Body of pancreas (tissue), 4 donors: ENCODE results near the gene PLCB1. TPM values are rescaled to one million over a fixed set of nuclear protein-coding genes. Genes with fewer than 3 reads are reported as not detected.

Source experiments
- ATAC-seq: fragments of 150-250 bp; one replicate; pipeline ENCODE4 v1.9.1; 2016
- DNase-seq, 4 donors: peaks; one replicate each; pipeline ENCODE4 v3.0.0-alpha.2; 2019
- H3K27ac ChIP-seq, 4 donors: fragments of 200-600 bp; sonication (generic); 1 replicate in 3 of 4; 2 replicates in 1 of 4; pipeline versions ENCODE4 v1.5.1 to v1.6.1; 2016 to 2019; ENCODE audit warnings: mild to moderate bottlenecking in 1 of 4, mixed read lengths in 1 of 4, moderate library complexity in 1 of 4
- H3K27me3 ChIP-seq, 2 donors: fragments of 200-600 bp; sonication (generic); one replicate each; pipeline ENCODE4 v1.6.0; 2016; ENCODE audit warnings: mild to moderate bottlenecking in 1 of 2
- H3K36me3 ChIP-seq, 2 donors: fragments of 200-600 bp; sonication (generic); replicated peaks in 1 of 2; 2 replicates each; pipeline ENCODE4 v1.5.1; 2016; ENCODE audit warnings: low read depth in 2 of 2; ENCODE audit not compliant: insufficient read depth in 1 of 2
- H3K4me1 ChIP-seq: fragments of 200-600 bp; sonication (generic); one replicate; pipeline ENCODE4 v1.6.0; 2016
- H3K4me3 ChIP-seq, 2 donors: fragments of 200-600 bp; sonication (generic); 1 replicate in 1 of 2; 2 replicates in 1 of 2; pipeline ENCODE4 v1.5.1; 2016 to 2019
- H3K9me3 ChIP-seq, 3 donors: fragments of 200-600 bp; sonication (generic); 1 replicate in 2 of 3; 2 replicates in 1 of 3; pipeline ENCODE4 v1.5.1; 2016
- POLR2A ChIP-seq, 3 donors: fragments of 450-650 bp; IDR thresholded peaks; one replicate each; pipeline ENCODE4 v1.6.1; 2016; ENCODE audit warnings: antibody characterized with exemption in 3 of 3, mild to moderate bottlenecking in 2 of 3
- WGBS, 2 donors: methylation state at CpG; one replicate each; pipeline ENCODE4 v1.1.5; 2017; 5-methylcytosine and 5-hydroxymethylcytosine counted together
- intact Hi-C: fragments of 100-400 bp; cut with DNase I; formaldehyde crosslinking; loops from one replicate; pipeline ENCODE4 v1.15.1; 2023
- total RNA-seq, 2 donors: library from RNA; depleted of rRNA; stranded (reverse); fragments of >200 nt; gene quantifications; one replicate each; pipeline ENCODE4 v1.1.0, GENCODE V29; 2016
- TF ChIP-seq, protein P1 (sequence below), 7 experiments: fragments of 450-650 bp in 4 of 7; fragments of 200-600 bp in 3 of 7; sonication (generic) in 3 of 7; IDR thresholded peaks; one replicate each; pipeline ENCODE4 v1.5.1; 2016 to 2019; ENCODE audit warnings: antibody characterized with exemption in 7 of 7

Gene PLCB1
- total RNA-seq, 2 donors from 2014 or later = 32.9 to 46.1 TPM

DNA sequence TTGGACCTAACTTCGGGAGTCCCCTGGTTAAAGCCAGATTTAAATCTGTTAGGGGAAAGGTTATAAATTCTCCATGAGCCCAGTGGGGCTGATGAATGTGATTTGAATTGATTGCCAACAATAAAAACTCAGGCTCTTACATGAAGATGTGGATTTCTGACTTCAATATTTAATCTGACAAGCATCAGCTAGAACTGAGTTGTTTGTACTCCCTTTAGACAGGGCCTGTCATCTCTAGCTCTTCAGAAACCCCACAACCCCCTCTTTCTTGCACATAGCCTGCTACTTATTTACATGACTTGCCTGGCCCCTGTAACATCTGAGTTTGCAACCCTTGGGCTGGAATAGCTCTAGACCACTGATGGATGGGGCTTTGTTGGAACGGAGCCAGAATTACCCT, 745.2 kb downstream of the PLCB1 start:
- 72 to 89% methylated on average over 2 of the region's 2 CpGs for WGBS, 2 donors
- Histone ChIP-seq H3K36me3 (no peaks in the 10 kb centered on the region), H3K9me3 (no peaks in the 10 kb centered on the region), H3K27ac (no peak overlapping the region), H3K27me3 (no peaks in the 10 kb centered on the region), H3K4me1 (no peaks in the 10 kb centered on the region), H3K4me3 (no peak overlapping the region)
- intact Hi-C loops = no loop called here
- no peak for ATAC-seq
- TF ChIP-seq, protein P1, sequence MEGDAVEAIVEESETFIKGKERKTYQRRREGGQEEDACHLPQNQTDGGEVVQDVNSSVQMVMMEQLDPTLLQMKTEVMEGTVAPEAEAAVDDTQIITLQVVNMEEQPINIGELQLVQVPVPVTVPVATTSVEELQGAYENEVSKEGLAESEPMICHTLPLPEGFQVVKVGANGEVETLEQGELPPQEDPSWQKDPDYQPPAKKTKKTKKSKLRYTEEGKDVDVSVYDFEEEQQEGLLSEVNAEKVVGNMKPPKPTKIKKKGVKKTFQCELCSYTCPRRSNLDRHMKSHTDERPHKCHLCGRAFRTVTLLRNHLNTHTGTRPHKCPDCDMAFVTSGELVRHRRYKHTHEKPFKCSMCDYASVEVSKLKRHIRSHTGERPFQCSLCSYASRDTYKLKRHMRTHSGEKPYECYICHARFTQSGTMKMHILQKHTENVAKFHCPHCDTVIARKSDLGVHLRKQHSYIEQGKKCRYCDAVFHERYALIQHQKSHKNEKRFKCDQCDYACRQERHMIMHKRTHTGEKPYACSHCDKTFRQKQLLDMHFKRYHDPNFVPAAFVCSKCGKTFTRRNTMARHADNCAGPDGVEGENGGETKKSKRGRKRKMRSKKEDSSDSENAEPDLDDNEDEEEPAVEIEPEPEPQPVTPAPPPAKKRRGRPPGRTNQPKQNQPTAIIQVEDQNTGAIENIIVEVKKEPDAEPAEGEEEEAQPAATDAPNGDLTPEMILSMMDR (IDR thresholded peaks at IDR 0.05) = no peak
- no peak for TF ChIP-seq POLR2A (IDR thresholded peaks at IDR 0.05)
- no peak for DNase-seq

DNA sequence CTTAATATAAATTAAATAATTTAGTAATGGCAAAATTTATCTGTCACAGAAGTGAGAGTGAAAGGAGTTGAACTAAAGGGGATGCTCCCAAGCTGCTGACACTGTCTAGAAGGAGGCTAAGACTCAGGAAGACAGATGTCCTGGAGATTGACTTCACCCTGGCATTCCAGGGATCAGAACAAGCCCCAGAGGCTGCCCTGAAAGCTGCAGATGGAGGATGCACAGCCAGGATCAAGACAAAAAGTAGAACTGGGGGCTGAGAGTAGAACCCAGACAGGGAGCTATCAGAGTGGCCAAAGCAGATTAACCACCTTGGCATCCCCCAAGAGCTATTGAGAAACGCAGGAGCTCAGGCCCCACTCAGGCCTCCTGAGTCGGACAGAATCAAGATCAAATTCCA, 747.6 kb downstream of the PLCB1 start:
- DNase-seq = no peak
- intact Hi-C loops = no loop called here
- no peak for ATAC-seq
- Histone ChIP-seq H3K27me3 (no peaks in the 10 kb centered on the region), H3K36me3 (no peaks in the 10 kb centered on the region), H3K4me3 (no peak overlapping the region), H3K4me1 (no peaks in the 10 kb centered on the region), H3K27ac (no peak overlapping the region), H3K9me3 (no peaks in the 10 kb centered on the region)
- TF ChIP-seq, protein P1 (IDR thresholded peaks at IDR 0.05) = no peak
- no peak for TF ChIP-seq POLR2A (IDR thresholded peaks at IDR 0.05)
- 90 to 91% methylated on average over 2 of the region's 2 CpGs for WGBS, 2 donors

DNA sequence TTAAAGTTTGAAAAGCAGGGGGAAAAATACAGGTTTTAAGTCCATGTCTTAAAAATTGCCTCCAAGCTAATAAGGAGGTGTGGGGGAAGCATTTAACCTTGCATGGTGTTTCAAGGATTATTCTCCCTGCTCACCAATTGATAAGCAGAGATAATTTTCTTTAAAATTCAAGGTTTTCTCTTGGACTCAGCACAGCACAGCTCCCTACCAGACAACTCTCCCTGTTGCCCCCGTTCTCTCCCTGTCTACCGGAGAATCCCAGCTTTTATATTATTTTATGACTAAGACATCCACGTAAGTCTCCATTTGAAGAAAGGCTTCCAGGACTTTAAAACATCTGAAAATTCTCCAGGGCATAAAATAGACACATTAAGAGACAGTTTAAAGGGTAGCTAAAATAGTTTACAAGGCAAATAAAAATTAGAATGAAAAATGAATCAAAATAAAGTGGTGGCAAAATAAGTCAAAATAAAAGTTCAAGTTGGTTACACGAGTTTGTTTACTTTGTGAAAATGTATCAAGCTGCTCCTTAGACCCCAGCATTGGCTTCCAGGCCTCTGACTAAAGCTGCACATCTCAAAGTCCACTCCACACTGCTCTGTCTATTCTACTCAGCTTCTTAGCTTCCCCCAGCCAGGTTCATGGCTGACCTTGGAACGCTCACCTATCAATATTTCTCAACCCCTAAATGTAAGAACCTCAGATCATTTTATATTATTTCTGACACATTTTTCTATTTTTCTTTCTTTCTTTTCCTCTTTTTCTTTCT, 748.2 kb downstream of the PLCB1 start:
- Histone ChIP-seq H3K4me1 (no peaks in the 10 kb centered on the region), H3K27me3 (no peaks in the 10 kb centered on the region), H3K36me3 (no peaks in the 10 kb centered on the region), H3K27ac (no peak overlapping the region), H3K9me3 (no peaks in the 10 kb centered on the region), H3K4me3 (no peak overlapping the region)
- no peak for DNase-seq
- WGBS, 2 donors = 81 to 89% methylated on average over 5 of the region's 5 CpGs
- no peak for ATAC-seq
- TF ChIP-seq POLR2A (IDR thresholded peaks at IDR 0.05) = no peak
- TF ChIP-seq, protein P1 (IDR thresholded peaks at IDR 0.05) = no peak
- intact Hi-C loops = no loop called here

DNA sequence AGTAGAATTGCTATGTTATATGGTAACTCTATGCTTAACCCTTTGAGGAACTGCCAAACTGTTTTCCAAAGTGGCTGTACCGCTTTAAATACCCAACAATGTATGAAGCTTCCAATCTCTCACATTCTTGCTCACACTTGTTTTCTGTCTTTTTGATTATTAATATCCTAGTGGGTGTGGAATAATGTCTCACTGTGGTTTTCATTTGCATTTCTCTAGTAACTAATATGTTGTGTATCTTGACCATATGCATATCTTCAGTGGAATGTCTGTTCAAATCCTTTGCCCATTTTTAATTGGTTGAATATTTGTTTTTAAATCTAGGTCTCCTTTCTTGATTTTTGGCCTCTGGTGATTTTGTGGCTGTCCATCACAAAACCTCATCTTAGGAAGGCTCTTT, 759.0 kb downstream of the PLCB1 start:
- Histone ChIP-seq H3K27ac (no peak overlapping the region), H3K4me3 (no peak overlapping the region), H3K4me1 (no peaks in the 10 kb centered on the region), H3K27me3 (no peaks in the 10 kb centered on the region), H3K36me3 (no peaks in the 10 kb centered on the region), H3K9me3 (no peaks in the 10 kb centered on the region)
- no peak for DNase-seq
- WGBS, 2 donors = 80 to 94% methylated on average over 1 of the region's 1 CpG
- intact Hi-C loops = no loop called here
- TF ChIP-seq, protein P1 (IDR thresholded peaks at IDR 0.05) = no peak
- ATAC-seq = no peak

DNA sequence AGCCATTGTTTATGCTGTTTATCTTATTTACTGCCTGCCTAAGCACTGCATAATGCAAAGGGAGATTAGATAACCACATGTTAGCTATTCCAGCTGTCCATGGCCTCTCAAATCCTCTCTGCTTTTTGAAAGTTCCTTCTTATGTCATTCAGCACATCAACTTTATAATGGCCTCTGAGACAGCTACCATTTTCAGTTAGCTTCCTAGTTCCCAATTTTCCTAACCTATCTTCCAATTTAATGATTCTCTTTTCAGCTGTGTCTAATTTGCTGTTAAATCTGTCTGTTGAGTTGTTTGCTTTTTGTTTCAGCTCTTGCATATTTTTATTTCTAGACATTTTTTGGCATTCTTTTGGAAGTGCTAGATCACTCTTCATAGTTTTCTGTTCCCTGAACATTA, 763.4 kb downstream of the PLCB1 start:
- intact Hi-C loops = no loop called here
- no peaks in the 10 kb centered on the region for H3K36me3 ChIP-seq
- no peak for TF ChIP-seq POLR2A (IDR thresholded peaks at IDR 0.05)
- TF ChIP-seq, protein P1 (IDR thresholded peaks at IDR 0.05) = no peak
- ATAC-seq (no peak), DNase-seq (no peak)
- H3K4me3 ChIP-seq = no peak overlapping the region
- H3K9me3 ChIP-seq = no peaks in the 10 kb centered on the region
- H3K27me3 ChIP-seq = no peaks in the 10 kb centered on the region
- H3K27ac ChIP-seq = no peak overlapping the region
- H3K4me1 ChIP-seq = no peaks in the 10 kb centered on the region
